Glutamatergic neuron (in vitro differentiated cells): ENCODE results near the gene SIGLEC1. TPM values are rescaled to one million over a fixed set of nuclear protein-coding genes. Genes with fewer than 3 reads are reported as not detected.

Source experiments
- DNase-seq: peaks from one replicate; pipeline ENCODE4 v3.0.0; 2022
- H3K27ac Mint-ChIP-seq: one replicate; pipeline ENCODE4 v1.8.0; 2020; ENCODE audit warnings: mild to moderate bottlenecking, mixed read lengths, inconsistent platforms; ENCODE audit not compliant: unreplicated experiment
- H3K27me3 Mint-ChIP-seq: one replicate; pipeline ENCODE4 v1.8.0; 2020; ENCODE audit warnings: mild to moderate bottlenecking, moderate library complexity, mixed read lengths, inconsistent platforms; ENCODE audit not compliant: unreplicated experiment
- H3K36me3 Mint-ChIP-seq: one replicate; pipeline ENCODE4 v1.8.0; 2020; ENCODE audit warnings: mild to moderate bottlenecking, mixed read lengths, inconsistent platforms; ENCODE audit not compliant: unreplicated experiment
- H3K4me1 Mint-ChIP-seq: one replicate; pipeline ENCODE4 v1.8.0; 2020; ENCODE audit warnings: mild to moderate bottlenecking, low read depth, mixed read lengths, inconsistent platforms; ENCODE audit not compliant: unreplicated experiment
- H3K4me3 Mint-ChIP-seq: one replicate; pipeline ENCODE4 v1.8.0; 2020; ENCODE audit warnings: mild to moderate bottlenecking, mixed read lengths, inconsistent platforms; ENCODE audit not compliant: unreplicated experiment
- H3K9me3 Mint-ChIP-seq: one replicate; pipeline ENCODE4 v1.8.0; 2020; ENCODE audit warnings: mild to moderate bottlenecking, moderate library complexity, mixed read lengths, inconsistent platforms; ENCODE audit not compliant: unreplicated experiment
- CTCF ChIP-seq: fragments of 200-600 bp; sonication (generic); IDR thresholded peaks from one replicate; pipeline ENCODE4 v1.5.0; 2021; ENCODE audit not compliant: partially characterized antibody, unreplicated experiment
- total RNA-seq: library from RNA; stranded (reverse); fragmentation: NEBNext Ultra II Directional; extraction: Animal tissue kit (Norgen Biotek cat#: 25700); gene quantifications from one replicate; pipeline ENCODE4 v1.2.1, GENCODE V29; 2021; ENCODE audit not compliant: unreplicated experiment

Gene SIGLEC1
- total RNA-seq, 1 donor from 2014 or later, result not detected

GRCh38 chr20:3739054-3739925 lies 26.9 kb upstream of the SIGLEC1 start:
- no peak for DNase-seq
- H3K27me3 Mint-ChIP-seq, result peaks cover 8% of the 10 kb centered on the region
- peaks cover 2% of the 10 kb centered on the region for H3K9me3 Mint-ChIP-seq
- no peaks in the 10 kb centered on the region for H3K4me1 Mint-ChIP-seq
- H3K27ac Mint-ChIP-seq, result no peak overlapping the region
- peaks cover 6% of the 10 kb centered on the region for H3K36me3 Mint-ChIP-seq
- no peak overlapping the region for H3K4me3 Mint-ChIP-seq
- TF ChIP-seq CTCF, result no peak

- peaks cover 2% of the 10 kb centered on the region for H3K9me3 Mint-ChIP-seq
- peaks cover under 1% of the 10 kb centered on the region for H3K36me3 Mint-ChIP-seq
- H3K4me3 Mint-ChIP-seq, result no peak overlapping the region
- H3K27me3 Mint-ChIP-seq, result peaks cover 6% of the 10 kb centered on the region
- no peak for DNase-seq
- no peaks in the 10 kb centered on the region for H3K4me1 Mint-ChIP-seq
- no peak overlapping the region for H3K27ac Mint-ChIP-seq
- TF ChIP-seq CTCF, result no peak
Measured at GRCh38 chr20:3738111-3739053, 26.0 kb upstream of the SIGLEC1 start.

GRCh38 chr20:3735768-3736167 lies 23.4 kb upstream of the SIGLEC1 start:
- Mint-ChIP-seq H3K36me3 (no peaks in the 10 kb centered on the region), H3K27me3 (peaks cover 13% of the 10 kb centered on the region), H3K4me3 (no peak overlapping the region), H3K27ac (no peak overlapping the region), H3K4me1 (peaks cover 5% of the 10 kb centered on the region), H3K9me3 (peaks cover 5% of the 10 kb centered on the region)
- TF ChIP-seq CTCF, result no peak
- DNase-seq, result no peak

GRCh38 chr20:3734111-3734843 lies 21.9 kb upstream of the SIGLEC1 start:
- peaks cover 13% of the 10 kb centered on the region for H3K27me3 Mint-ChIP-seq

More at GRCh38 chr20:3734111-3734843, 21.9 kb upstream of the SIGLEC1 start:
- no peak overlapping the region for H3K27ac Mint-ChIP-seq
- no peak overlapping the region for H3K4me3 Mint-ChIP-seq
- H3K9me3 Mint-ChIP-seq, result peaks cover 3% of the 10 kb centered on the region
- peaks cover 6% of the 10 kb centered on the region for H3K4me1 Mint-ChIP-seq
- DNase-seq, result no peak
- H3K36me3 Mint-ChIP-seq, result no peaks in the 10 kb centered on the region
- TF ChIP-seq CTCF, result no peak
